ENCODE data around the gene SLAIN2.
"Not testable (repeated sequence)": the region's sequence is repeated elsewhere in the genome, so short reads cannot be mapped to it uniquely, and the experiment has no call there.

SLAIN2 gene

DNA sequence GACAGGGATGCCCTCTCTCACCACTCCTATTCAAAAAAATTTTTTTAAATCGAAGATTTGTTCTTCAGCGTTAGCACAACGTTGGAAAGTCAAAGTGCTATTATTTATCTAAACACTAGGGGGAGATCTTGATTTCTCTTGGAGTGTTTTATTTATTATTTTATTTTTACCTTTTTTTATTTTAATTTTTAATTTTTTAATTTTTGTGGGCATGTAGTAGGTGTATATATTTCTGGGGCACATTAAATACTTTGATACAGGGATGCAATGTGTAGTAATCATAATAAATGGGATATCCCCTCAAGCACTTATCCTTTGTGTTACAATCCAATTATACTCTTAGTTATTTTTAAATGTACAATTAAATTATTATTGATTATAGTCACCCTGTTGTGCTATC is 104.4 kb downstream of the SLAIN2 start:
- DNase-seq: no peak

DNA sequence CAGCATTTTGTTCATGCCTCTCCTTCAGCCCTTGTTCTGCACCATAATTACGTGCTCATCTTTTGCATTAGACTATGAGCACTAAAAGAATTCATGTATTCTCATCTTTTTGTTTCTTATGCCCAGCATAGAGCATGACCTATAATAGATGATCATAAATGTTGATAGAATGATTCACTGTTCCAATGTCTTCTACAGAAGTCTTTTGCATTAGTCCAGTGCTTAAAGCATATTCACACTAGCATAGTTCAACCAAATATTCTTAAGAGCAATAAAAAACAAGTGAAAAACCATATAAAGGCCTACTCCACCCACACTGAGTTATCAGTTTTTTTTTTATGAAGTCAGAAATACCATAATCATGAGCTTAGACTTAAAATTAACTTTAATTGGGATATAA is 105.3 kb downstream of the SLAIN2 start:
- no peak for DNase-seq

DNA sequence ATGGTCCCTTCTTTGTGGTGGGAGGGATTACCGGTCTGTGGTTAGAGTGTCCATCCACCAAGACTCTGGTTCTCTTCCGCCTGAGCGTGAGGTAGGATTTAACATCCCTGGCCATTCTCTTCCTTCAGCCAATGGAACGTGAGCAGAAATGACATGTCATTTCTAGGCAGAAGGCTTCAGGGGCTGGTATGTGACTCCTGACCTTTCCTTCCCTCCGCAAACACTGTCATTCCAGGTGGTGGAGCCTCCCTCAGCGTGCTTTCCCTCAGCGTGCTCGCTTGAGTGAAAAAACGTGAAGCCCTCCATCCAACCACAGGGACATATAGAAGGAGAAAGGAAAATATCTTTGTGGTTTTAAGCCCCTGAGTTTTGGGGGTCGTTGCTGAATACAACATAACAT is 107.8 kb downstream of the SLAIN2 start:
- no peak for DNase-seq

DNA sequence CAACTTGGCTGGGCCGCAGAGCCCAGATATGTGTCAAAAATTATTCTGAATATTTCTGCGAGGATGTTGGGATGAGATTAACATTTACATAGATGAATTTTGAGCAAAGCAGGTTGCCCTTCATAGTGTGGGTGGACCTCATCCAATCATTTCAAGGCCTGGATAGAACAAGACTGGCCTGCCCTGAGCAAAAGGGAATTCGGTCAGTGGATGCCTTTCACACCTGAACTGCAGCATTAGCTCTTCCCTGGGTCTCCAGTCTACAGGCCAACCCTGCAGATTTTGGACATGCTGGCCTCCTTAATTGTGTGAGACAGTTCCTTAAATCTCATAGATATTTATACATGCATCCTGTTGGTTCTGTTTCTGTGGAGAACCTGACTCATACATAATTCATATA is 109.4 kb downstream of the SLAIN2 start:
- DNase-seq: no peak

DNA sequence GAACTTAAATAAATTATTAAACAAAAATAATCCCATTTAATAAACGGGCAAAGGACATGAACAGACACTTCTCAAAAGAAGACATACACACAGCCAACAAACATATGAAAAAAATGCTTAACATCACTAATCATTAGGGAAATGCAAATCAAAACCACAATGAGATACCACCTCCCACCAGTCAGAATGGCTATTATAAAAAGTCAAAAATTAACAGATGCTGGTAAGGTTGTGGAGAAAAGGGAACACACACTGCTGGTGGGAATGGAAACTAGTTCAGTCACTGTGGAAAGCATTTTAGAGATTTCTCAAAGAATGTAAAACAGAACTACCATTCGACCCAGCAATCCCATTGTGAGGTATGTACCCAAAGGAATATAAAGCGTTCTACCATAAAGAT is 110.3 kb downstream of the SLAIN2 start:
- DNase-seq: not testable (repeated sequence)

DNA sequence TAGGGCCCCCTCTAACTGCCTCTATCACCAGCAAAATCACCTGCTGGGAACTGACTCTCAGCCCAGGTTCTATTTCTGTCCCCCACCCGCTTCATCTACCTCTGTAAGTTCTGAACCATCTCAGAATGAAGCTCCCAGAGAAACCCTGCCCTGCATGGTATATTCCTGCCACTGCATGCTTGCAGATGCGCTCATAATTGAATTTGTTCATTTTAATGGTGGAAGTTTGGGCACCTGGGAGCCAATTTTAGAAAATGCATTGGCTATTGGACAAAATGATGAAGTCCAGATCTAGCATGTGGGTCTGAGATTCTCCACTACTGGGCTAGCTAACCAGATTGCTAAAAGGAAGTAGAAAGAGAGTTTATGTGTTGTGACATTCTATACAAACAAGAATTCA is 113.3 kb downstream of the SLAIN2 start:
- DNase-seq: no peak

DNA sequence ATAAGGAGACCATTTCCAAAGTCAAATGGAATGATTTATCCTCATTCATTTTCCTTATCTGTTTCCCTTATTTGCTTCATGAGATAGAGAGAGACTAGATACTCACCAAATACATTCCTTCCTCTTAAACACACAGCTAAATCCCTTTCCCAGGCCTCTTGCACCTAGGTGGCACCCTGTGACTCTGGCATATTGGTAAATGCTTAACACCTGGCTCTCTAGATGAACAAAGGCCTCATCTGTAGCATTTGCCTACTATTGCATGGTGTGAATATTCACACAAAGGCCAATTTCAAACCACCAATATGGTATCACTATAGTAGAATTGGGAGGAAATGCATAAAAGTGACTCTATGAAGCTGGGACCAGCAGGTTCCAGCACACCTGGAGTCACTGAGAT is 119.7 kb downstream of the SLAIN2 start:
- no peak for DNase-seq

DNA sequence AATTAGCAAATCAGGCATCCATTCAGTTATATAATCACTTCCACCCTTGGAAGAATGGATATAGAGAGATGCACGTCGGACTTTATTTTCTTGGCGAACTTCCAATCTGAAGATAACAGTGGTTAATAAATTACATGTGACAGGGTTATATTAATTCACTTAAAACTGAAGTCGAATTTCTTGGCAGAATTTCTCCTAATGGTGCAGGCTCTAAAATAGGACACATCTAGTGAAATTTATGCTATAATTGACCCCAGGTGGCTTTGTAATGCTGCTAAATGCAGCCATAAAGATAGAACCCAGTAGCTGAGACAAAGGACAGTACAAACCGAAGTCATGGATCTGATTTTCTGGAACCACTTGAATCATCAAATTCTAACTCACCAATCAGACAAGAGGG is 121.0 kb downstream of the SLAIN2 start:
- no peak for DNase-seq

DNA sequence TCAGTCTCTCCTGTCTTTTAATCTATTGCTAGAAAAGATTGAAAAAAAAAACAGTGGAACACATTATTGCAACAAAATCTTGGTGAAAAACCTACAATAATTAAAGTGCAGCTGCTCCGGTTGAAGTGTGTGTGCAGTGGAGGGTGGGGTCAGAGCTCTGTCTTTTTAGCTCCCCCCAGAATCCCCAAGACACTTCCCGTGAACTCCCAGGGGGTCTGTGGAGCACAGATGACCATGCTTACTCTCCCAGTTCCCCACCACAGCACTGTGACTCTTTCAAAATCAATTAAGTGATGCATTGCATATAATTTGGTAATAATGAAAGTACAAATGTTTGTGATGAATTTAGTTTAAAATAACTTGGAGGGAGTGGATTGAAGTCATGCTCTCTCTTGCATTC is 126.1 kb downstream of the SLAIN2 start:
- DNase-seq: no peak

DNA sequence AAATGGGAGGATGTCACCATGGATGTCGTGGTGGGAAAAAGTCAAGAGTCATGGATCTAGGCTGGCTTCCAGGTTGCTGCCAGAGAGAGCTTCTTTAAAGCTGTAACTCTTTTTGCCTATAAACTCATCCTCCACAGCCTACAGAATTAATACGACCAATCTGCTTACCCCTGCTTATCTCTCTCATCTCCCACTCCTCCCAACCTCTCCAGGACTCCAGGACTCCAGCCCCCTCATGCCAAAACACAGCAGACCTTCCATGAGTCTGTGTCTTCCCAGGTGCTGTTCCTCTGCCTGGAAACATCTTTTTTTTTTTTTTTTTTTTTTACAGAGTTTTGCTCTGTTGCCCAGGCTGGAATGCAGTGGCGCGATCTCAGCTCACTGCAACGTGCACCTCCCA is 126.6 kb downstream of the SLAIN2 start:
- DNase-seq: no peak

DNA sequence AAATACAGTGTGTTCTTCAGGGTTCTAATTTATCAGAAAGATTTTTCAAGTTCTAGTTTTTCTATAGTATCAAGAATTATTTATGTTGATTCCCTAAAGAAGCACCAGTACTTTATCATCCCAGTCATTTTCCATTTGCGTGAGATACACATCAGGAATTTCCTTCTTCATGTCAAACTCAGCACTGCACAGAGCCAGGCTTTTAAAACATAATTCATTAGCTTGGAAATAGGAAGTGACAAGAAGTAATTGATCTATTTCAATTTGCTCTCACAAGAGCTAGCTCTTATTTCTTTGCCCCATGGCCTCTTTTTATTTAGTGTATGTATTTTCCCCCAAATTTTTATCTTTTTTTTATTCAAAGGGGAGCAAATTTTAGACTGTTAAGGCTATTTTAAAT is 128.8 kb downstream of the SLAIN2 start:
- DNase-seq: no peak

DNA sequence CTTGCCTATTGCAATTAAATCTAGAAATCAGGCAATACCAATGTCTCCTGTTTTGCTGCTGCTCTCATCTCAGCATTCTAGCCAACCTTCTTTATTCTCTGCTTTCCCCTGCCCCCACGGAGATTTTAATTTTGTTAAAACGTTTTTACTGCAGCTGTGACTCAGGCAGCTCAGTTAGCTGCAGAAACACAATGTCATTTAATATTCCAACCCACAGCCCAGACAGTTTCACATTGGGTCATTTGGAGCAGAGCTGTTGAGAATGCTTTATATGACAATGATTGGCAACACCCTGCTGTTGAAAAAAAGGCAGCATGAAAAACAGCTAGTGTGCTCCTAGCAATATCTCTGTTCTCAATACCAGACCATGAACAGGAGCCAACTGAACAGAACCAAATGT is 129.2 kb downstream of the SLAIN2 start:
- no peak for DNase-seq

DNA sequence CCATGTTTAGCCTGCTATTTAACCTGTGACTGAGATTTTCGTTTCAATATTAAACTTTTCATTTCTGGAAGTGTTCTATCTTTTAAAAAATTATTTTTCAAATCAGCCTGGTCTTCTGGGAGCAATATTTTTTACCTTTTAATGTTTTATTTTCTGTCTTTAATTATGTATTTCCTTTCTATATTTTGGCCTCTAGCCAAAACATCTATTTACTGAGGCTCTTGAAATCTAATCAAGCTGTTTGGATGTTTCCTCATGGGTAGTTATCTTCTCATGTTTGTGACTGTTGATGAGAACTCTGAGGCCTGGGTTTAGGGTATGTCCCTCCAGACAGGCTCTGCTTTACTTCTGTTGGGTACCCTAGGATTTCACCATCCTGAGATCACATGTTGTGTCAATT is 131.5 kb downstream of the SLAIN2 start:
- DNase-seq: no peak

DNA sequence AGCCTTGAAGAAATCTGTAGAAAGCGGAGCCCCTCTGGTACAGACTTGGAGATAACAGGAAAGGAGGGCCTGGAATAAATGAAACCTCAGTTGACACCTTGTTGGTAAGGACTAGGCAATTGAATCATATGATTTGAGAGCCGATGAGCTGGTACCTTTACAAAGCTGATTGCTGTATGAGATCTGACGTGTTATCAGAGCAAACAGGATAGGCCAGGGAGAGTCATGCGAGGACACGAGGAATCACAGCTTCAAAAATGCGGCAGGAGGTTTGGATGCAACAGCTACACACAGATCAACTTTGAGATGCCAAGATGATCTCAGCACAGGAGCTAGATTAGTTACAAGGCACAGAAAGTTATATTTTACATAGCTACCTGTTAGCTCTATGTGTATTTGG is 134.4 kb downstream of the SLAIN2 start:
- no peak for DNase-seq

Data from NCI-H226 (cell line).